SK-N-MC (cell line): ENCODE data around the gene STON1.
"Not testable (repeated sequence)": the region's sequence is repeated elsewhere in the genome, so short reads cannot be mapped to it uniquely, and the experiment has no call there.

Experiments
- DNase-seq: peaks from one replicate; pipeline ENCODE4 v3.0.0-alpha.2; 2011; ENCODE audit warnings: low read depth, low spot score
- H3K27ac ChIP-seq: fragments of 200-600 bp; sonication (generic); 2 replicates; pipeline ENCODE4 v1.5.1; 2016; ENCODE audit warnings: mixed run types
- H3K36me3 ChIP-seq: fragments of 200-600 bp; sonication (generic); 2 replicates; pipeline ENCODE4 v1.6.1; 2017; ENCODE audit warnings: antibody characterized with exemption, low read length, mixed read lengths; ENCODE audit not compliant: insufficient read depth
- H3K4me3 ChIP-seq: fragments of 200-600 bp; sonication (generic); 2 replicates; pipeline ENCODE4 v1.5.1; 2016
- H3K9ac ChIP-seq: fragments of 200-600 bp; sonication (generic); 2 replicates; pipeline ENCODE4 v1.8.0; 2017; ENCODE audit warnings: mixed run types, mixed read lengths; ENCODE audit not compliant: insufficient read length
- H3K9me3 ChIP-seq: fragments of 200-600 bp; sonication (generic); 2 replicates; pipeline ENCODE4 v1.6.1; 2017; ENCODE audit warnings: low read depth, mild to moderate bottlenecking, antibody characterized with exemption, low read length, moderate library complexity, mixed read lengths
- EZH2 ChIP-seq: fragments of 200-600 bp; sonication (generic); IDR thresholded peaks from one replicate; pipeline ENCODE4 v1.6.1; 2017; ENCODE audit warnings: antibody characterized with exemption
- FOXP2 ChIP-seq: optimal IDR thresholded peaks from 2 replicates; pipeline ENCODE3; 2011; ENCODE audit warnings: mild to moderate bottlenecking, moderate library complexity; ENCODE audit not compliant: insufficient read depth; ENCODE audit errors: extremely low read length, control extremely low read depth
- POLR2AphosphoS5 ChIP-seq: IDR thresholded peaks from 2 replicates; pipeline ENCODE4 v1.6.1; 2012; ENCODE audit warnings: mild to moderate bottlenecking, low read depth, low read length, borderline replicate concordance

The STON1 gene

GRCh38 chr2:48607307-48608014 is 77.5 kb downstream of the STON1 start:
- H3K9ac ChIP-seq = no peak overlapping the region
- no peak for DNase-seq
- H3K9me3 ChIP-seq = no peaks in the 10 kb centered on the region
- H3K4me3 ChIP-seq = no peak overlapping the region
- no peak overlapping the region for H3K27ac ChIP-seq
- H3K36me3 ChIP-seq = no peaks in the 10 kb centered on the region
- TF ChIP-seq EZH2 (no peak), POLR2AphosphoS5 (no peak), FOXP2 (no peak)

GRCh38 chr2:48613211-48613610 is 83.3 kb downstream of the STON1 start:
- Histone ChIP-seq H3K27ac (no peak overlapping the region), H3K36me3 (no peaks in the 10 kb centered on the region), H3K9me3 (no peaks in the 10 kb centered on the region), H3K9ac (no peak overlapping the region), H3K4me3 (no peak overlapping the region)
- no peak for DNase-seq
- TF ChIP-seq EZH2 = no peak
- no peak for TF ChIP-seq POLR2AphosphoS5
- no peak for TF ChIP-seq FOXP2

DNA sequence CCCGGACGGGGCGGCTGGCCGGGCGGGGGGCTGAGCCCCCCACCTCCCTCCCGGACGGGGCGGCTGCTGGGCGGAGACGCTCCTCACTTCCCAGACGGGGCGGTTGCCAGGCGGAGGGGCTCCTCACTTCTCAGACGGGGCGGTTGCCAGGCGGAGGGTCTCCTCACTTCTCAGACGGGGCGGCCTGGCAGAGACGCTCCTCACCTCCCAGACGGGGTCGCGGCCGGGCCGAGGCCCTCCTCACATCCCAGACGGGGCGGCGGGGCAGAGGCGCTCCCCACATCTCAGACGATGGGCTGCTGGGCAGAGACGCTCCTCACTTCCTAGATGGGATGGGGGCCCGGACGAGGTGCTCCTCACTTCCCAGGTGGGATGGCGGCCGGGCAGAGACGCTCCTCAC is 84.6 kb downstream of the STON1 start:
- DNase-seq, H3K4me3 ChIP-seq, H3K27ac ChIP-seq, H3K9ac ChIP-seq, H3K36me3 ChIP-seq, H3K9me3 ChIP-seq: not testable (repeated sequence)

DNA sequence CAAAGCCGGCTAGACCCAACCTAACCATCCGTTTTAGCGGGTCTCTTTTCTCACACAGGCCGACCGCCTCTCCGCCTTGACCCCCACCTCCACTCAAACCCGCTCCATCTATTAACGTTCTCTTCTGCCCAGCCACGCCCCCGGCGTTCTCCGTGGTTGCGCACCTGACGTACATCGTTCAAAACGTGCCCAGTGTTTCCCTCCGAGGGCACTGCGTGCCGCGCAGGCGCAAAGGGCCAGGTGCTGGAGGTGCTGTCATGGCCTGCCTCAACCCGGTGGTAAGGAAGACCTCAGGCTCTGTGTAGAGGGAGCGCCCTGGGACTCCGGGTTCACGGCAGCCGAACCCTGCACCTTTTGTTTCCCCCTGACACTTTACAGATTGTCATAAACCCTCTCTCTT is 87.7 kb downstream of the STON1 start, which contains the start of gene GTF2A1L:
TSS of gene GTF2A1L (plus strand) at position 239 of the 400 bp plus-strand sequence. CDS start at position 258, 19 bp downstream.
- Histone ChIP-seq H3K36me3 (no peaks in the 10 kb centered on the region), H3K9me3 (no peaks in the 10 kb centered on the region), H3K4me3 (no peak within 1 kb of the TSS), H3K9ac (no peak within 1 kb of the TSS), H3K27ac (no peak within 1 kb of the TSS)
- TF ChIP-seq FOXP2 (no peak), POLR2AphosphoS5 (no peak), EZH2 (no peak)
- DNase-seq = no peak

DNA sequence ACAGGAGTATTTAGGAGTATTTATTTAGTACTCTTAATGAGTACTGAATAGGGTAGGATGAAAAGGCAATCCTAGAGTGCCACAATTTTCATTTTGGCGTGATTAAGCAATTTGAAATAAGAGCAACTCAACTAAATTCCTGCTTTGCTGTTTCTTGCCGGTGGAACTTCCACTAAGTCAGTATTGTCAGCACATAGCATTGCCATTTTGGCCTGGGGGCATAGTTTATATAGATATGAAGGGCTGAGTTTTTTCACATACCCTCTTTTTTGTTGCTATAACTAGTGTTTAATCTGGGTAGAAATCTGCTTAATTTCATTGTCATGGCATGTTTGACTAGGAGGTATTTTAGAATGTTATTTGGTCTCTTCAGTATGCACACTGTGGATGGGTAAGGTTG is 89.6 kb downstream of the STON1 start:
- no peak for DNase-seq
- TF ChIP-seq EZH2 (no peak), FOXP2 (no peak), POLR2AphosphoS5 (no peak)
- Histone ChIP-seq H3K9ac (no peak overlapping the region), H3K4me3 (no peak overlapping the region), H3K36me3 (no peaks in the 10 kb centered on the region), H3K27ac (no peak overlapping the region), H3K9me3 (no peaks in the 10 kb centered on the region)

- TF ChIP-seq FOXP2 = no peak
- no peak for TF ChIP-seq EZH2
- no peak for TF ChIP-seq POLR2AphosphoS5
- Histone ChIP-seq H3K9ac (no peak overlapping the region), H3K36me3 (no peaks in the 10 kb centered on the region), H3K4me3 (no peak overlapping the region), H3K27ac (no peak overlapping the region), H3K9me3 (no peaks in the 10 kb centered on the region)
- DNase-seq = no peak
These were observed 90.7 kb downstream of the STON1 start for GRCh38 chr2:48620604-48621003.

DNA sequence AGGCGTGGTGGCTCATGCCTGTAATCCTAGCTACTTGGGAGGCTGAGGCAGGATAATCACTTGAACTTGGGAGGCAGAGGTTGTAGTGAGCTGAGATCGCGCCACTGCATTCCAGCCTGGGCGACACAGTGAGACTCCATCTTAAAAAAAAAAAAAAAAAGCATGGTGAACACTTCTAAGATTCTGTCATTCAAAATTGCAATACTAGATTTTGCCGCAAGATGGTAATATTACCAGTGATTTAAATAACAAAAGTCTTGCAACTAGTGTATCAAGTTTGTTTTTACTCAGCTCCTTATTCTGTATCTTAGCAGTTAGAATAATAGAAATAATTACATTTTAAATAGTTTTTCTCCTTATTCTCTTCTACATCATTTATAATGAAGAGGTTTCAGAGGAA is 92.7 kb downstream of the STON1 start:
- not testable (repeated sequence) for H3K36me3 ChIP-seq, H3K9ac ChIP-seq, H3K9me3 ChIP-seq, H3K4me3 ChIP-seq
- H3K27ac ChIP-seq = peak overlapping the region; percentile 81; the same call in 1 of the 2 replicates
- DNase-seq = peak; percentile 77

DNA sequence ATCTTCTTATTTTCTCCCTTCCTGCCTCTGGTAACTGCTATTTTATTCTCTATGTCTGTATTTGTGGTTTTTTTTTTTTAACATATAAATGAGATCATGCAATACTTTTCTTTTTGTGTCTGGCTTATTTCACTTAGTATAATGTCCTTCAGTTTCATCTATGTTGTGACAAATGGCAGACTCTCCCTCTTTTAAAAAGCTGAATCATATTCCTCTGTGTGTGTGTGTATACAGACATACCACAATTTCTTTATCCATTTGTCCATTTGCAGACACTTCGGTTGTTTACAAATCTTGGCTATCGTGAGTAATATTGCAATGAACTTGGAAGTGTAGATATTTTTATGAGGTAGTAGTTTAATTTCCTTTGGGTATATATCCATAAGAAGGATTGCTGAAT is 94.7 kb downstream of the STON1 start:
- Histone ChIP-seq H3K27ac (no peak overlapping the region), H3K36me3 (no peaks in the 10 kb centered on the region), H3K9ac (no peak overlapping the region), H3K4me3 (no peak overlapping the region), H3K9me3 (no peaks in the 10 kb centered on the region; the same call in 1 of the 2 replicates)
- no peak for TF ChIP-seq POLR2AphosphoS5
- TF ChIP-seq FOXP2 = no peak
- TF ChIP-seq EZH2 = no peak
- DNase-seq = no peak

- TF ChIP-seq POLR2AphosphoS5 = no peak
- no peak for TF ChIP-seq EZH2
- no peak for TF ChIP-seq FOXP2
- Histone ChIP-seq H3K4me3 (no peak overlapping the region), H3K27ac (no peak overlapping the region), H3K9me3 (no peaks in the 10 kb centered on the region; the same call in 1 of the 2 replicates), H3K36me3 (no peaks in the 10 kb centered on the region), H3K9ac (no peak overlapping the region)
- no peak for DNase-seq
These were observed 96.1 kb downstream of the STON1 start for GRCh38 chr2:48626047-48626446.
